ENCODE results near the gene SLC6A6. TPM values are rescaled to one million over a fixed set of nuclear protein-coding genes. Genes with fewer than 3 reads are reported as not detected.

Gene SLC6A6
- total and polyA plus RNA-seq, 2 experiments from 2014 or later, result 27.5 to 150 TPM

GRCh38 chr3:14468621-14468981 is 66.2 kb downstream of the SLC6A6 start:
- no peaks in the 10 kb centered on the region for H3K9me2 ChIP-seq (ENCODE audit: insufficient read depth)
- H3K27ac Mint-ChIP-seq, result no peak overlapping the region
- TF ChIP-seq ZNF331 (CRISPR knock-in tag; IDR thresholded peaks at IDR 0.05; ENCODE audit: low read depth) (no peak), ZNF114 (CRISPR knock-in tag; IDR thresholded peaks at IDR 0.05) (no peak), STAT1 (IDR thresholded peaks at IDR 0.05; ENCODE audit: unreplicated experiment) (no peak), CTCF (conservative IDR thresholded peaks at IDR 0.05; ENCODE audit: low read depth in 2 of 2) (no peak), CREB1 (CRISPR knock-in tag; IDR thresholded peaks at IDR 0.05; ENCODE audit: low read depth) (no peak), REST (IDR thresholded peaks at IDR 0.05; ENCODE audit: unreplicated experiment) (no peak), JUNB (IDR thresholded peaks at IDR 0.05; ENCODE audit: unreplicated experiment) (no peak), ETS1 (IDR thresholded peaks at IDR 0.05) (no peak), EZH2 (IDR thresholded peaks at IDR 0.05; ENCODE audit: low read depth, unreplicated experiment) (no peak), POLR2AphosphoS5 (IDR thresholded peaks at IDR 0.05; ENCODE audit: low read depth) (no peak), ZNF462 (CRISPR knock-in tag; IDR thresholded peaks at IDR 0.05) (no peak), NANOG (IDR thresholded peaks at IDR 0.05; ENCODE audit: borderline replicate concordance) (no peak), EZH2phosphoT487 (IDR thresholded peaks at IDR 0.05; ENCODE audit: unreplicated experiment) (no peak)
- H4K20me1 ChIP-seq (replicated peaks; ENCODE audit: insufficient read depth), result peaks cover 4% of the 10 kb centered on the region
- H2AFZ ChIP-seq, result no peak overlapping the region
- H3K36me3 Mint-ChIP-seq (ENCODE audit: low read depth), result peaks cover 36% of the 10 kb centered on the region
- ATAC-seq (no peak), DNase-seq (ENCODE audit: low spot score) (no peak)
- no peak overlapping the region for H3K4me2 ChIP-seq
- no peaks in the 10 kb centered on the region for H3K4me1 ChIP-seq (ENCODE audit: insufficient read depth)
- H3K79me2 ChIP-seq (replicated peaks; ENCODE audit: insufficient read depth), result no peaks in the 10 kb centered on the region
- H3F3A ChIP-seq (replicated peaks; ENCODE audit: low read depth), result 0 out of 2 replicates have a peak, but pooled peaks cover 7% of the 10 kb centered on the region
- H3K4me3 Mint-ChIP-seq, result no peak overlapping the region
- H3K27me3 Mint-ChIP-seq (ENCODE audit: insufficient read depth, low read depth, poor library complexity), result peaks cover 1% of the 10 kb centered on the region
- H3K9me3 Mint-ChIP-seq, result no peaks in the 10 kb centered on the region
- peaks cover 22% of the 10 kb centered on the region for H3K36me3 ChIP-seq (ENCODE audit: insufficient read depth)
- H3K27ac ChIP-seq (ENCODE audit: low read depth), result no peak overlapping the region
- H3K4me1 Mint-ChIP-seq, result peaks cover 8% of the 10 kb centered on the region
- no peaks in the 10 kb centered on the region for H3K27me3 ChIP-seq (ENCODE audit: insufficient read depth)
- H3K4me3 ChIP-seq, result no peak overlapping the region

Data from GM23338 (cell line).